Measurements from ENCODE around the gene KDM5B. TPM values are rescaled to one million over a fixed set of nuclear protein-coding genes. Genes with fewer than 3 reads are reported as not detected.
A peak's percentile ranks its signal among the peaks of the same experiment; 100 is the strongest.

KDM5B gene
- polyA plus RNA-seq, 1 experiment = 79.1 TPM

DNA sequence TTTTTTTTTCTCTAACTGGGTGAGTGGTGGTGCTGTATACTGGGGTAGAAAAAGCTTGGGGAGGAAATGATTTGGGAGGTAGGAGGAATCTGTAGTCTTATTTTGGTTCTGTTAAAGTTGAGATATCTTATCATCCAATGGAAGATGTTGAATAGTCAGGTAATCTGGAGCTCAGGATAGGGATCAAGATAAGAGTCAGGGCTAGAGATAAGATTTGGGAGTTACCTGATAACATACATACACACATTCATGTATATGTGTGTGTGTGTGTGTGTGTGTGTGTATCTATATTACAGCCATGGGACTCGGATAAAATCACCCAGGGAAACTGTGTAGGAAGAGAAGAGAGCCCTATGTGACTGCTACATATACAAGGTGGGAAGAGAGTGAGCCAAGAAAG is 10.6 kb upstream of the KDM5B start:
- DNase-seq (ENCODE audit: low read depth, low spot score) = no peak
- ChIA-PET CTCF (no interaction called here), POLR2A (no interaction called here)
- H3K27me3 ChIP-seq (ENCODE audit: control insufficient read depth, insufficient read depth, low read length) = peaks cover 9% of the 10 kb centered on the region
- H3K4me3 ChIP-seq (ENCODE audit: low read depth, low read length) = no peak overlapping the region
- TF ChIP-seq, protein P1, sequence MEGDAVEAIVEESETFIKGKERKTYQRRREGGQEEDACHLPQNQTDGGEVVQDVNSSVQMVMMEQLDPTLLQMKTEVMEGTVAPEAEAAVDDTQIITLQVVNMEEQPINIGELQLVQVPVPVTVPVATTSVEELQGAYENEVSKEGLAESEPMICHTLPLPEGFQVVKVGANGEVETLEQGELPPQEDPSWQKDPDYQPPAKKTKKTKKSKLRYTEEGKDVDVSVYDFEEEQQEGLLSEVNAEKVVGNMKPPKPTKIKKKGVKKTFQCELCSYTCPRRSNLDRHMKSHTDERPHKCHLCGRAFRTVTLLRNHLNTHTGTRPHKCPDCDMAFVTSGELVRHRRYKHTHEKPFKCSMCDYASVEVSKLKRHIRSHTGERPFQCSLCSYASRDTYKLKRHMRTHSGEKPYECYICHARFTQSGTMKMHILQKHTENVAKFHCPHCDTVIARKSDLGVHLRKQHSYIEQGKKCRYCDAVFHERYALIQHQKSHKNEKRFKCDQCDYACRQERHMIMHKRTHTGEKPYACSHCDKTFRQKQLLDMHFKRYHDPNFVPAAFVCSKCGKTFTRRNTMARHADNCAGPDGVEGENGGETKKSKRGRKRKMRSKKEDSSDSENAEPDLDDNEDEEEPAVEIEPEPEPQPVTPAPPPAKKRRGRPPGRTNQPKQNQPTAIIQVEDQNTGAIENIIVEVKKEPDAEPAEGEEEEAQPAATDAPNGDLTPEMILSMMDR (IDR thresholded peaks at IDR 0.05; ENCODE audit: low read depth, low read length) = no peak
- H3K27ac ChIP-seq (ENCODE audit: low read depth, low read length) = no peak overlapping the region
- H3K9me3 ChIP-seq (ENCODE audit: control insufficient read depth, insufficient read depth, low read length) = no peaks in the 10 kb centered on the region

DNA sequence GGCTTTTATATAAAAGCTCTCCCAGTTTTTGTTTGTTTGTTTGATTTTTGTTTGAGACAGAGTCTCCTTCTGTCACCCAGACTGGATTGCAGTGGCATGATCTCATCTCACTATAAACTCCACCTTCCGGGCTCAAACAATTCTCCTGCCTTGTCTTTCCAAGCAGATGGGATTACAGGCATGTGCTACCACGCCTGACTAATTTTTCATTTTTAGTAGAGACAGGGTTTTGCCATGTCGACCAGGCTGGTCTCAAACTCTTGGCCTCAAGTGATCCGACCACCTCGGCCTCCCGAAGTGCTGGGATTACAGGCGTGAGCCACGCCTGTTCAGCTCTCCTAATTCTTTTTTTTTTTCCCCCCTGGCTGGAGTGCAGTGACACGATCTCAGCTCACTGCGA is 6.9 kb upstream of the KDM5B start:
- Histone ChIP-seq H3K27ac (ENCODE audit: low read depth, low read length) (no peak overlapping the region), H3K9me3 (ENCODE audit: control insufficient read depth, insufficient read depth, low read length) (no peaks in the 10 kb centered on the region; the same call in 1 of the 2 replicates), H3K4me3 (ENCODE audit: low read depth, low read length) (no peak overlapping the region), H3K27me3 (ENCODE audit: control insufficient read depth, insufficient read depth, low read length) (peaks cover 9% of the 10 kb centered on the region)
- CTCF ChIA-PET = no interaction called here
- POLR2A ChIA-PET = no interaction called here
- TF ChIP-seq, protein P1 (IDR thresholded peaks at IDR 0.05; ENCODE audit: low read depth, low read length) = no peak
- DNase-seq (ENCODE audit: low read depth, low spot score) = no peak

DNA sequence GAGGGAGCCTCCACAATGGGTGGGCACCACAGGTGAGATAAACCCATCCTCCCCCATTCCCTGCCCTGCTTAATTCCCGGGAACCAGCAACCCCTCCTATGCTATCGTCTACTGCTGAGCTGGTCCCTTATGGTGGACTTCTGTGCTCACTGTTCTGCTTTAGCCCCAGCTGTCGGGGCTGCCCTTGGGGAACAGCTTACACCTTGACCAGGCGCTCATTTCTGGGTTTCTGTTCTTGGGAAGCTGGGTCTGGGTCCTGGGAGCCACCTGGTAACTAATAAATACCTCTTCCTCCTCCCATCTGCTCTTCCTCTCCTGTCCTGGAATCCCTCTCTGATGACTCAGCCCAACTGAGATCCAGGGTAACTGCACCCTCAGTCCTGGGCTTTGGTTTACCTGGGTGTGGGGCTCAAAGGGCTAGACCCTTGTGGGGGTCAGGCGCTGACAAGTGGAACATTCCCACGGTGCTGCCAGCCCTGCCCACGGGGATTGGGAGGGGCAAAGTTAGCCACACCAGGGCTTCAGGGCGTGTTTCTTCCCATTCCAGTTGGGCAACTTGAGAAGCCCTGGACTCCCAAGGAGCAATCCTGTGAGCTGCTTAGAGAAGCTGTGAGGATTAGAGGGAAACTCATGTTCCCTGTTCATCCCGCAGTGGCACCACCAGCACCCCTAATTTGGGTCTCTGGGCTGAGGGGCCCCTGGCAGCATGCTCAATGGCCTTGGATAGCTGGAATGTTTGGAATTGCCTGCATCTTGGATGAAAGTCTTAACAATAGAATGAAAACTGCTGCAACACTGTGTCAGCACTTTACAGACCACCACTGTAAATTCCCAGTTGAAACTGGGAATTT is 4.2 kb upstream of the KDM5B start:
- Histone ChIP-seq H3K9me3 (ENCODE audit: control insufficient read depth, insufficient read depth, low read length) (no peaks in the 10 kb centered on the region; the same call in 1 of the 2 replicates), H3K27ac (ENCODE audit: low read depth, low read length) (no peak overlapping the region), H3K4me3 (ENCODE audit: low read depth, low read length) (peak overlapping the region; percentile 92), H3K27me3 (ENCODE audit: control insufficient read depth, insufficient read depth, low read length) (peaks cover 6% of the 10 kb centered on the region)
- CTCF ChIA-PET = no interaction called here
- TF ChIP-seq, protein P1 (IDR thresholded peaks at IDR 0.05; ENCODE audit: low read depth, low read length) = no peak
- POLR2A ChIA-PET = interaction anchor here (0.5 to 1.2 kb wide), 2 partner anchors 76 to 282 kb away, joined by 3 read pairs; partner anchors contain the start of gene RABIF
- DNase-seq (ENCODE audit: low read depth, low spot score) = no peak

DNA sequence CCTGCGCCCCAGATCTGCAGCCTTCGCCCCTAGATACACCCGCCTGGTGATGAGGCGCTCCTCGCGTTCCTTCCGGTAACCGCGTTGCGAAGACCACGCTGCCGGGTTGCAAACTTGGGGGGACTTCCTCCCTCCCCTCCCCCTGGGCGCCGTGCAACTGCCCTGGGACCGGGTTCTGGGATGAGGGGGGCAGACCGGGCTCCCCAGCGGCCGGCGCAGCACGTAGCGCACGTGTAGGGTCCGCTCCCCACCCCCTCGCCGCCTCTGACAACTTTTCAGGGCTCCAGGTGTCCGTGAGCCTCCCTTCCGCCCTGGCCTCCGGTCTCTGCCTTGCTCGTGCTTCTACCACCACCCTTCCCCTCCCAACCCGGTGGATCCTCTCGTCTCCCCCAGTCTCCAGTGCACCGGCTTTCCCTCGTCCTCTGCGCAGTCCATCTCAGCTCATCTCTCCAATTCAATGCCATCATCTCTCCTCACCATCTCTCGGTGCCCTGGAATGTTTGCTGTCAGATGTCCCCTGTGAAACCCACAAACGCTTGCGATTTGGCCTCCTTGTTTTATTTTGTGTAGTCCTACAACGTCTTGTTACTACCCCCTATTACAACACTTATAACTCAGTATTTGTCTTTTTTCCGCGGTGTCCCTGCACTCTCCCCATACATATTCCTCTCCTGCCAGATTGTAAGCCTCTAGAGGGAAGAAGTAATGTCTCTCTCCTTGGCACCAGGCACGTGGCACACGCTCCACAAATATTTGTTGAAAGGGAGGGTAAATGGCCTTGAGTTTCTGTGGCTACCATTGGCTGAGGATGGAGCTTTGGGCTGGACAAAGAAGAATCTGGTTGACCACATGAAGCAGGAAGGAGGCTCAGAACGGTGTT is 3.3 kb upstream of the KDM5B start:
- peaks cover 6% of the 10 kb centered on the region for H3K27me3 ChIP-seq (ENCODE audit: control insufficient read depth, insufficient read depth, low read length)
- no peak for DNase-seq (ENCODE audit: low read depth, low spot score)
- ChIA-PET POLR2A (interaction anchor here (0.8 to 1.9 kb wide), 6 partner anchors 14 to 116 kb away, joined by 3 to 10 read pairs (median 3); partner anchors contain the start of genes KLHL12 and RABIF), CTCF (no interaction called here)
- TF ChIP-seq, protein P1 (IDR thresholded peaks at IDR 0.05; ENCODE audit: low read depth, low read length) = no peak
- H3K9me3 ChIP-seq (ENCODE audit: control insufficient read depth, insufficient read depth, low read length) = no peaks in the 10 kb centered on the region; the same call in 1 of the 2 replicates
- H3K4me3 ChIP-seq (ENCODE audit: low read depth, low read length) = peak overlapping the region; percentile 92
- H3K27ac ChIP-seq (ENCODE audit: low read depth, low read length) = peak overlapping the region; percentile 81

All from AG04450 (cell line).